ENCODE measurements around the gene FOXI2. TPM values are rescaled to one million over a fixed set of nuclear protein-coding genes. Genes with fewer than 3 reads are reported as not detected.

Gene FOXI2
- total and polyA plus RNA-seq, 2 of the 4 experiments (the other 2 are of a cell fraction): not detected

DNA sequence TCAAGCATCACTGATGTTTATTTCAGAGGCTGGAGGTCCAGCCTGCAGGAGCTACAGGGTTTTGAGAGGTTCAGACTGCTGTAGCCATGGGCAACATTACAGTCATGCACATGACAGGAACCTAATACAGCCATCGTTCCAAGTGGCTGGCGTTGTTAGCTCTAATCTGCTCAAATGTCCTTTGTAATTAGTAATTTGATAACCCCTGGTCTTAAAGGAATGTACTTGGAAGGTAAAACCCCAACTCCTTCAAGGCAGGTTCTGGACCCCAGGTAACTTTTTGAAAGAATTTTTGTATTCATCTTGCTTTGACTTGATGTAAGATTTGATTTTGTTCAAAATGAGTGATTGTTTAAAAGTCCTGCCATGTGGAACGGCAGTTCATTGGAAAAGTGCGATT is 34.7 kb upstream of the FOXI2 start:
- Histone ChIP-seq H2BK15ac (ENCODE audit: low read depth, low read length) (no peak overlapping the region), H2BK120ac (ENCODE audit: low read depth, low read length) (no peak overlapping the region), H2BK5ac (ENCODE audit: low read depth, low read length, poor library complexity, severe bottlenecking) (no peak overlapping the region), H3K36me3 (ENCODE audit: control insufficient read depth, insufficient read depth, low read length) (no peaks in the 10 kb centered on the region), H2AK9ac (replicated peaks; ENCODE audit: low read depth, low read length, poor library complexity) (no peak overlapping the region), H3K4ac (ENCODE audit: low read depth, low read length) (no peak overlapping the region), H3K27me3 (ENCODE audit: control insufficient read depth, insufficient read depth, low read length) (no peaks in the 10 kb centered on the region), H3K9me1 (ENCODE audit: insufficient read depth, low read length) (no peaks in the 10 kb centered on the region), H3K9me3 (ENCODE audit: control insufficient read depth, insufficient read depth, low read length) (peaks cover 15% of the 10 kb centered on the region), H2BK20ac (ENCODE audit: low read depth, low read length) (no peak overlapping the region), H4K20me1 (ENCODE audit: insufficient read depth, low read length) (no peaks in the 10 kb centered on the region), H4K8ac (ENCODE audit: low read depth in 2 of 2, low read length in 2 of 2) (no peak overlapping the region), H4K5ac (ENCODE audit: low read depth, low read length) (no peak overlapping the region), H2AFZ (replicated peaks; ENCODE audit: low read length, poor library complexity) (no peak overlapping the region), H3K27ac (ENCODE audit: insufficient read depth, low read length) (no peak overlapping the region), H3K18ac (ENCODE audit: low read depth, low read length) (no peak overlapping the region), H3K4me3 (ENCODE audit: insufficient read depth, low read depth, low read length) (no peak overlapping the region), H3K4me2 (ENCODE audit: low read depth, low read length) (no peak overlapping the region), H4K91ac (ENCODE audit: insufficient read depth, low read depth, low read length) (no peak overlapping the region), H3K79me1 (ENCODE audit: low read depth in 1 of 2, low read length in 2 of 2) (no peaks in the 10 kb centered on the region), H3K14ac (replicated peaks; ENCODE audit: low read depth, low read length) (no peak overlapping the region), H3K4me1 (ENCODE audit: control insufficient read depth, insufficient read depth, low read length) (no peaks in the 10 kb centered on the region), H3K23ac (ENCODE audit: low read depth, low read length) (no peak overlapping the region), H2AK5ac (ENCODE audit: low read depth, low read length) (no peak overlapping the region), H3K56ac (ENCODE audit: extremely low read depth, insufficient read depth, low read length) (no peak overlapping the region), H3K9ac (ENCODE audit: low read depth, low read length) (no peak overlapping the region)
- dilution Hi-C loops (cut with HindIII; ENCODE audit: low sequenced_read_pairs, unreplicated experiment) (no loop called here), intact Hi-C loops (cut with micrococcal nuclease) (no loop called here), in situ Hi-C loops (cut with MboI; ENCODE audit: low sequenced_read_pairs) (no loop called here)
- ChIA-PET POLR2A (ENCODE audit: unreplicated experiment) (no interaction called here), CTCF (no interaction called here)
- TF ChIP-seq, protein P1, sequence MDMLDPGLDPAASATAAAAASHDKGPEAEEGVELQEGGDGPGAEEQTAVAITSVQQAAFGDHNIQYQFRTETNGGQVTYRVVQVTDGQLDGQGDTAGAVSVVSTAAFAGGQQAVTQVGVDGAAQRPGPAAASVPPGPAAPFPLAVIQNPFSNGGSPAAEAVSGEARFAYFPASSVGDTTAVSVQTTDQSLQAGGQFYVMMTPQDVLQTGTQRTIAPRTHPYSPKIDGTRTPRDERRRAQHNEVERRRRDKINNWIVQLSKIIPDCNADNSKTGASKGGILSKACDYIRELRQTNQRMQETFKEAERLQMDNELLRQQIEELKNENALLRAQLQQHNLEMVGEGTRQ (IDR thresholded peaks at IDR 0.05; ENCODE audit: low read depth, low read length): no peak
- TF ChIP-seq SMC3 (IDR thresholded peaks at IDR 0.05; ENCODE audit: low read depth, low read length): no peak
- no peak for TF ChIP-seq CHD1 (IDR thresholded peaks at IDR 0.05; ENCODE audit: low read depth, low read length)
- ATAC-seq (ENCODE audit: low read depth) (no peak), DNase-seq (no peak)
- no TSS peak for BruUV-seq (replicated peaks)
- no CpG with 5 or more reads among the region's 4 CpGs for WGBS, 2 experiments (ENCODE audit: extremely low coverage in 2 of 2, insufficient read length in 1 of 2)
